Panc1 (cell line): ENCODE data around the gene ST3GAL6. TPM values are rescaled to one million over a fixed set of nuclear protein-coding genes. Genes with fewer than 3 reads are reported as not detected.

Source experiments
- ATAC-seq: fragments of 200-7000 bp; cut with Tn5 transposase; 2 replicates; pipeline ENCODE4 v1.9.1; 2020; ENCODE audit warnings: mild to moderate bottlenecking, moderate library complexity
- BruUV-seq: library from RNA; stranded (reverse); fragments of 400-500 nt; replicated peaks from 2 replicates; lab custom pipeline; 2021; lab: Mats Ljungman, UMichigan
- CTCF ChIA-PET: fragments of 300-600 bp; sonication (Branson Sonifier 250); formaldehyde crosslinking; loops from one replicate; lab custom pipeline; 2022; ENCODE audit warnings: antibody characterized with exemption; lab: Charles Lee
- POLR2A ChIA-PET: fragments of 300-600 bp; sonication (Branson Sonifier 250); formaldehyde crosslinking; loops from one replicate; lab custom pipeline; 2022; ENCODE audit warnings: antibody characterized with exemption; lab: Charles Lee
- DNase-seq: peaks from one replicate; pipeline ENCODE4 v3.0.0-alpha.2; 2010; ENCODE audit warnings: low read depth, low spot score
- H3K27ac ChIP-seq: 2 replicates; pipeline ENCODE4 v1.5.1; 2011; ENCODE audit warnings: mild to moderate bottlenecking, low read length, inconsistent platforms
- H3K27me3 ChIP-seq: fragments of 200-500 bp; sonication (Bioruptor generic); 2 replicates; pipeline ENCODE4 v1.6.0; 2014; ENCODE audit warnings: low read length, inconsistent platforms; ENCODE audit not compliant: control insufficient read depth, insufficient read depth
- H3K36me3 ChIP-seq: fragments of 200-500 bp; sonication (Bioruptor generic); 2 replicates; pipeline ENCODE4 v1.5.1; 2014; ENCODE audit warnings: inconsistent platforms, mild to moderate bottlenecking, low read length, moderate library complexity; ENCODE audit not compliant: control insufficient read depth, insufficient read depth
- H3K4me1 ChIP-seq: 2 replicates; pipeline ENCODE4 v1.5.1; 2011; ENCODE audit warnings: inconsistent platforms, mild to moderate bottlenecking, low read length, moderate library complexity; ENCODE audit not compliant: control insufficient read depth, insufficient read depth
- H3K4me3 ChIP-seq, 2 experiments: 2 replicates each; pipeline ENCODE4 v1.5.1; 2011 to 2012; ENCODE audit warnings: low read depth in 2 of 2, low read length in 2 of 2, mild to moderate bottlenecking in 2 of 2, inconsistent platforms in 1 of 2, moderate library complexity in 1 of 2
- H3K9me3 ChIP-seq: fragments of 200-500 bp; sonication (Bioruptor generic); 2 replicates; pipeline ENCODE4 v1.5.1; 2014; ENCODE audit warnings: low read depth, mild to moderate bottlenecking, inconsistent platforms, low read length, moderate library complexity; ENCODE audit not compliant: control insufficient read depth, insufficient read depth
- CTCF ChIP-seq: fragments of 450-650 bp; IDR thresholded peaks from 2 replicates; pipeline ENCODE4 v1.5.1; 2017; ENCODE audit warnings: mild to moderate bottlenecking
- POLR2AphosphoS5 ChIP-seq: IDR thresholded peaks from 2 replicates; pipeline ENCODE4 v1.6.1; 2012; ENCODE audit warnings: mild to moderate bottlenecking, low read depth, low read length, moderate library complexity
- SIN3A ChIP-seq: IDR thresholded peaks from 2 replicates; pipeline ENCODE4 v1.6.1; 2012; ENCODE audit warnings: low read depth, mild to moderate bottlenecking, low read length, moderate library complexity, borderline replicate concordance; ENCODE audit not compliant: insufficient read depth
- TCF7L2 ChIP-seq: IDR thresholded peaks from 2 replicates; pipeline ENCODE4 v1.6.1; 2011; ENCODE audit warnings: mild to moderate bottlenecking, low read depth, low read length, inconsistent platforms
- in situ Hi-C: cut with HindIII; loops from 2 replicates; pipeline ENCODE4 v1.10.0; 2016; ENCODE audit warnings: low sequenced_read_pairs, low pct_unique_long_range_greater_than_20kb
- intact Hi-C: fragments of 100-400 bp; cut with micrococcal nuclease; formaldehyde crosslinking; loops from one replicate; pipeline ENCODE4 v1.10.0; 2022; ENCODE audit not compliant: unreplicated experiment
- total RNA-seq: library from RNA; stranded (reverse); gene quantifications from one replicate; pipeline ENCODE4 v1.2.1, GENCODE V29; 2021; ENCODE audit not compliant: unreplicated experiment
- TF ChIP-seq, protein P1 (sequence below), 2 experiments: IDR thresholded peaks; 2 replicates each; pipeline ENCODE4 v1.6.1; 2011 to 2012; ENCODE audit warnings: low read depth in 2 of 2, control low read depth in 1 of 2, low read length in 1 of 2, mild to moderate bottlenecking in 1 of 2, moderate library complexity in 1 of 2; ENCODE audit not compliant: insufficient read depth in 1 of 2

The ST3GAL6 gene
- total RNA-seq, 1 experiment from 2014 or later: 0.15 TPM

GRCh38 chr3:98780343-98780742 lies 17.2 kb downstream of the ST3GAL6 start:
- intact Hi-C loops: no loop called here
- in situ Hi-C loops: no loop called here
- POLR2A ChIA-PET: no interaction called here

DNA sequence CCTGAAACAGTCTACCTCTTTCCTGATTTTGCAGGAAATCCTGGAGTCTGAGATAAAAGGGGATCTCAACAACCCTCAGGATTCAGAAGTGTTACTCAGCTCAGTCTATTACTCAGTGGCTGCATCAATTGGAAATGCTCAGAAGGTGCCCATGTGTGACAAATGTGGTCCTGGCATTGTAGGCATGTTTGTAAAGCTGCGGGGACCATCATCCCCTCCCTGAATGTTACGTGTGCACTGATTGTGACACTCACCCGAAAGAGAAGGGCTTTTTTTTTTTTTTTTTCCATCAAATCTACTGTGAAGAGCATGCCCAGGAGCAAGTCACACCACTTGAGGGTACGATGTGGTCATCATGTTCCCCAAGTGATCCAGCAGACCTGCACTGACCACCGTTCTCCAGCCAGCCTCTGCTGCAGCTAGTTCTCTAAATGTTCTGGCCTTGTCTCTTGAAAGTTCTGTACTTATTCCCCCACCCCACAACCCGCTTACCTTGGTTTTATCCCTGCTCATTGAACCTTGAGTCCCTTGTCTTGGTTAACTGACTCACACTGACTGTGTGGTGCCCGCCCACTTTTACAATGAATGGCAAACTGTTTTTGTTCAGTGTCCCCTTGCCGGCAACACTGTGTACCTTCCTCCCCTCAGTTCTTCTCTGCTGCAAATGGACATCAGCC lies 19.8 kb downstream of the ST3GAL6 start:
- Histone ChIP-seq H3K4me3 (no peak overlapping the region), H3K36me3 (no peaks in the 10 kb centered on the region), H3K27ac (no peak overlapping the region), H3K4me1 (no peaks in the 10 kb centered on the region), H3K27me3 (peaks cover 21% of the 10 kb centered on the region), H3K9me3 (no peaks in the 10 kb centered on the region)
- ChIA-PET POLR2A (no interaction called here), CTCF (no interaction called here)
- DNase-seq (no peak), ATAC-seq (no peak)
- in situ Hi-C loops (no loop called here), intact Hi-C loops (no loop called here)
- BruUV-seq: no TSS peak
- TF ChIP-seq SIN3A (no peak), CTCF (no peak), POLR2AphosphoS5 (no peak), TCF7L2 (no peak)
- TF ChIP-seq, protein P1, sequence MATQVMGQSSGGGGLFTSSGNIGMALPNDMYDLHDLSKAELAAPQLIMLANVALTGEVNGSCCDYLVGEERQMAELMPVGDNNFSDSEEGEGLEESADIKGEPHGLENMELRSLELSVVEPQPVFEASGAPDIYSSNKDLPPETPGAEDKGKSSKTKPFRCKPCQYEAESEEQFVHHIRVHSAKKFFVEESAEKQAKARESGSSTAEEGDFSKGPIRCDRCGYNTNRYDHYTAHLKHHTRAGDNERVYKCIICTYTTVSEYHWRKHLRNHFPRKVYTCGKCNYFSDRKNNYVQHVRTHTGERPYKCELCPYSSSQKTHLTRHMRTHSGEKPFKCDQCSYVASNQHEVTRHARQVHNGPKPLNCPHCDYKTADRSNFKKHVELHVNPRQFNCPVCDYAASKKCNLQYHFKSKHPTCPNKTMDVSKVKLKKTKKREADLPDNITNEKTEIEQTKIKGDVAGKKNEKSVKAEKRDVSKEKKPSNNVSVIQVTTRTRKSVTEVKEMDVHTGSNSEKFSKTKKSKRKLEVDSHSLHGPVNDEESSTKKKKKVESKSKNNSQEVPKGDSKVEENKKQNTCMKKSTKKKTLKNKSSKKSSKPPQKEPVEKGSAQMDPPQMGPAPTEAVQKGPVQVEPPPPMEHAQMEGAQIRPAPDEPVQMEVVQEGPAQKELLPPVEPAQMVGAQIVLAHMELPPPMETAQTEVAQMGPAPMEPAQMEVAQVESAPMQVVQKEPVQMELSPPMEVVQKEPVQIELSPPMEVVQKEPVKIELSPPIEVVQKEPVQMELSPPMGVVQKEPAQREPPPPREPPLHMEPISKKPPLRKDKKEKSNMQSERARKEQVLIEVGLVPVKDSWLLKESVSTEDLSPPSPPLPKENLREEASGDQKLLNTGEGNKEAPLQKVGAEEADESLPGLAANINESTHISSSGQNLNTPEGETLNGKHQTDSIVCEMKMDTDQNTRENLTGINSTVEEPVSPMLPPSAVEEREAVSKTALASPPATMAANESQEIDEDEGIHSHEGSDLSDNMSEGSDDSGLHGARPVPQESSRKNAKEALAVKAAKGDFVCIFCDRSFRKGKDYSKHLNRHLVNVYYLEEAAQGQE (IDR thresholded peaks at IDR 0.05; ENCODE audit: insufficient read depth in 1 of 2, low read depth in 2 of 2, low read length in 1 of 2): no peak

More at GRCh38 chr3:98780343-98780742, 17.2 kb downstream of the ST3GAL6 start:
- Histone ChIP-seq H3K9me3 (no peaks in the 10 kb centered on the region), H3K36me3 (no peaks in the 10 kb centered on the region), H3K4me1 (no peaks in the 10 kb centered on the region), H3K27ac (no peak overlapping the region), H3K27me3 (peaks cover 14% of the 10 kb centered on the region), H3K4me3 (no peak overlapping the region)
- no peak for TF ChIP-seq SIN3A
- no peak for TF ChIP-seq TCF7L2
- TF ChIP-seq, protein P1 (IDR thresholded peaks at IDR 0.05; ENCODE audit: insufficient read depth in 1 of 2, low read depth in 2 of 2, low read length in 1 of 2): no peak
- TF ChIP-seq POLR2AphosphoS5: no peak
- no peak for TF ChIP-seq CTCF
- ATAC-seq (no peak), DNase-seq (no peak)
- CTCF ChIA-PET: no interaction called here
- BruUV-seq: no TSS peak
